ENCODE measurements around the gene HTATSF1.

HTATSF1 gene

DNA sequence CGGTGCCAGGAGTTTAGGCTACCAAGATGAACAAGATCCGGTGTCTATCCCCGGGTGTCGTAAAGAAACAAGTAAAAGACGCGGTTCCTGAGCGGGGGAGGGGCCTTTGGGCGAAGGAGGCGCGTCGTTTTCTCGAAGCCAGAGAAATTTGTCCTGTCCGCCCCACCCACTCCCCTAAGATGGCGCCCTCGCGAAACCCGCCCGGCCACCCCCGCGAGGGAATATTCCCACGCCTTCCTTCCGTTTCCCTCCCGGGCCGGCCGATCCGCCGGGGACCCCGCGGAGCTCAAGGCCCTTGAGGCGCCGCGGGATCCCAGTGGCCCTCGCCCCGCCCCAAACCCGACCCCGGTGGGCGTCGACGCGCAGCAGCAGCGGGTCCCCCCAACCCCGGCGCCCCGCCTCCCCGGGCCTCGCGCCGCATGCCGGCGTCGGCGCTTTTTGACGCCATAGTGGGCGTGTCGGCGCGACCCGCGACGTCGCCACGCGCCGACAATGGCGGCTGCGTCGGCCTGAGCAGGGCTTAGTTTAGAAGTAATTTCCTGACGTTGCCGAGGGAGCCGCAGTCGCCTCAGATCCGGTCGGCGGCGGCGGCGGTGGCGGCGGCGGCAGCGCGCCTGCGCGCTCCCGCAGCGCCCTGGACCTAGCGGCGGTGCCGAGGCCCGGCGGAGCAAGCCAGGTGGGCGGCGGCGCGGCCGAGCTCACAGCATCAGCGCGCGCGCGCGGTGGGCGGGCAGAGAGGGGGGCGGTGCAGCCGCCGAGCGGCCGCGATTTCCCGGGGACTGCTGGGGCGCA is 432 bp upstream of the HTATSF1 start:
- peak; percentile 84 to 88 for DNase-seq

DNA sequence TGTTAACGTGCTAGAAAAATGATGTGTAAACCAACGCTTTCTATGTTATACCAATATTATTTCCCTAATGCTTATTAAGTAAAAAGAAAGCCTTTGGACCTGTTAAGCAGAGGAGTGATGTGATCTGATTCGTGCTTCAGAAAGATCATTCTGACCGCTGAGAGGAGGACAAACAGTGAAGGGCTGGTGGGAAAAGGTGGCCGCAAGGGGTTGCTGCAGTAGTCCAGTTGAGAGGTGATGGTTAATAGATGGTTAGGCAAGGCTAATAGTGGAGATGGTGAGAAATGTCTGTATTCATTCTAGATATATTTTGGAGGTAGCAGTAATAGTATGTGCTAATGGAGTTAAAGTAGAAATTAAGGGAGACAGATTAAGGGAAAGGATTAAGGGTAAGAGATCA is 21.7 kb downstream of the HTATSF1 start:
- DNase-seq: no peak

DNA sequence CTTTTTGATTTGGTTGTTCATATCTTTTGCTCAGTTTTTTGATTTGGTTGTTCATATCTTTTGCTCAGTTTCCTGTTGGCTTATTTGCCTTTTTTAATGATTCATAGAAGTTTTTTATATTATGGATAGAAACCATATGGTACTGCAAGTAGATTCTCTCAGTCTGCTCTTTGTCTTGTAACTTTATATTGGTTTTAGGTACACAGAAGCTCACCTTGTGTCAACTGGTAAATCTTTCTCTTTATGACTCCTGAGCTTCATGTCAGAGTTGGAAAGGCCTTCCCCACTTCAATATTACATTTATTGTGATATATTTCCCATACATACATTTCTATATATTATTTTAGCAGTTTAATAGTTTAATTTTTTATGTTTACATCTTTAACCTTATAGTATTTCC is 26.4 kb downstream of the HTATSF1 start:
- no peak for DNase-seq

DNA sequence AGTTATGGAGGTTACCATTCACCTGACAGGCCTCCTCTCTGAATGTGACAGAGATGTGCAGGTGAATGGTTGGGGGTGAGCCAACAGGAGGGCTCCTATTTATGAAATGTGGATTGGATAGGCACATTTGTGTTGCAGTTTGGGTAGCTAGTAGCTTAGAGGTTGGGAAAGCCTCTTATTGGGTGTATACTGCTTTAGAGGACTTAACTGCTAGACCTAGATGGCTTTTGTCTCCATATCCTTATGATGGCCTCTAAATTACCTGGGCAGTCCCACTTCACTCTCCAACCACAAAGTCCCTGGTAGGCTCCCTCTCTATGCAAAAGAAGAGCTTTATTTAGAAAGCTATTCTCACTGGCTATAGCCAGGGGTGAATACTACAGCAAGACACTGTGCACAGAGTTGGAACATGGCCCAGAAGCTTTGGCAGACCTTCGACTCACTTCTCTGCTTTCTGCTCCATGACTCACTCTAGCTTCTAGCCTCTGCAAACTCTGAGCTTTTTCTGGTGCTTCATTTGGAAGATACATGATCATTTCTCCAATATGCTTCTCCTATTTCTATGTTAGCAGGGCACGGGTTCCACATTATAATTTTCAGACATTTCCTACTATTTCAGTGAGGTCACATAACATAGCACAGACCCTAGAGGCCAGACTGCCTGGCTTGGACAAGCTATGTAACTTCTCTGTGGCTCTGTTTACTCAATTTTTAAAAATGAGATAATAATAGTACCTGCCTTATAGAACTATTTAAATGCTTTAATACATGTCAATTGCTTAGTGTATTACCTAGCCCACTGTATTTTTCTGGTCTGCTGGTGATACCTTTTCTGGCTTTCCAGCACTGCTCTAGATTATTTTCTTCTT is 28.6 kb downstream of the HTATSF1 start:
- DNase-seq: no peak

DNA sequence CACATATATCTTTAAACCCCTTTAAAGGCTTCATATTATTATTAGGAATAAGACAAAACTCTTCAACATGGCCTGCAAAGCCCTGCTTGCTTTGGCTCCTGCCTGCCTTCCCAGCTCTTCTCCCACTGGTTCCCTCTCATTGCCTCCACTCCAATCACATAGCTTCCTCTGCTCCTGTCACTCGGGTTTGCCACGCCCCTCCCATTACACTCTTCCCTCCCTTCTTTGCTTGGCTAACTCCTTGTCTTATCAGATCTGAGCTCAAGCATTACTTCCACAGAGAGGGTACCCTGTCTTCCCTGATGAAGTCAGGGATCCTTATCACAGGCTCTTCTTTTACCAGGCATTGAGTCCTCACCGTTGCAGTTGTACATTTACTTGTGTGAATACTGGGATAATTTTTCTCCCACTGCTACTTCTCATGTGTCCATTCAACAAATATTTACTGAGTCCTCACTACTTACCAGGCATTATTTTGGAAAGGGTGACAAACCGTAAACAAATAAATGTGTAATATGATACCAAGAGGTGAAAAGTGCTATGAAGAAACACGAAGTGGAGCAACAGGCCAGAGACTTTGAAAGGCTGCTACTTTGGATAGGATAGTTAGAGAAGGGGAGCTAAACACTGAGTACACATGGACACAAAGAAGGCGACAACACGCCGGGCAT is 31.4 kb downstream of the HTATSF1 start:
- no peak for DNase-seq

DNA sequence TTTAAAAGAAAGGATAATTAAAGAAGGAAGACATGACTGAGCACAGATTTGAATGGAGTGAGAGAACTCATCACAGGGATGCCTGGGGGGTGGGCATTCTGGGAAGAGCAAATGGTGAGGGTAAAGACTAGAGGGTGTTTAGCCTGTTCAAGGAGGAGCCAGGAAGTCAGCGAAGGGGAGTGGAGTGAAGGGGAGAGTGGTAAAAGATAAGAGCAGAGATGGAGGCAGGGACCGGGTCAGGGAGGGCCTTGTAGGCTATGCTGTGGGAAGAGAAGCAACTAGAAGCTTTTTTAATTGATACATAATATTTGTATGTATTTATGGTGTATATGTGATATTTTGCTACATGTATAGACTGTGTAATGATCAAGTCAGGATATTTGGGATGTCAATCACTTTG is 32.4 kb downstream of the HTATSF1 start:
- DNase-seq: no peak

DNA sequence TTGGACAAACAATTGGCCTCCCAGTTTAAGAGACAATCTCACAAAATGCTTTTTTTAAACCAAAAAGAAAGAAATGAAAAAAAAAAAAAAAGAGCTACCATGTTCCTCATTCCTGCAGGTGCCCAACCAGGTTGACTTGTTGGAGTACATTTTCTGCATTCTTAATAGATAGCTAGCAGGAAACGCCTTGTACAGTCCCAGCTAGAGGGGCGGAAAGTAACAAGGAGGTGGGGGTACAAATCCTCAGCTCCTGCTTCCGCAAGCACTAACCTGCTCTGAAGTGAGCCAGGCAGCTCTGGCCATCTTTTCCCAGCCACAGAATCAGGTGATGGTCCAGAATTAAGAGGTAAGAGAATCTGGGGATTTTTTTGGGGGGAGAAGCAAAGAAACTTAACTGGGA is 34.6 kb downstream of the HTATSF1 start, which contains the start of gene VGLL1:
VGLL1 (plus strand) TSS at position 265 of the 400 bp plus-strand sequence. CDS start 3,806 bp downstream, outside the sequence.
- DNase-seq: no peak

DNA sequence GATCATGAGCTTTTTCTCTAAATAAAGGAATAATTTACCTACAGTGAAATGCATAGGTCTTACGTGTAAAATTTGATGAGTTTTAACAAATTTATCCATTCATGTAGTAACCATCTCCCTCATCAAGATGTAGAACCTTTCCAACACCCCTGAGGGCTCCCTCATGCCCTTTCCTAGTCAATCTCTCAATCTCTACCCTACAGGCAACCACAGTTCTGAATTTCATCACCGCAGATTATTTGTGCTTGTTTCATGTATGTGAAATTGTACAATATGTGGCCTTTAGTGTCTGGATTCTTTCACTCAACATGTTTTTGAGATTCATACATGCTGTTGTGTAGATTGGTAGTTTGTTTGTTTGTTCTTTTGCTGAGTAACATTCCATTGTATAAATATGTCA is 36.7 kb downstream of the HTATSF1 start:
- no peak for DNase-seq

DNA sequence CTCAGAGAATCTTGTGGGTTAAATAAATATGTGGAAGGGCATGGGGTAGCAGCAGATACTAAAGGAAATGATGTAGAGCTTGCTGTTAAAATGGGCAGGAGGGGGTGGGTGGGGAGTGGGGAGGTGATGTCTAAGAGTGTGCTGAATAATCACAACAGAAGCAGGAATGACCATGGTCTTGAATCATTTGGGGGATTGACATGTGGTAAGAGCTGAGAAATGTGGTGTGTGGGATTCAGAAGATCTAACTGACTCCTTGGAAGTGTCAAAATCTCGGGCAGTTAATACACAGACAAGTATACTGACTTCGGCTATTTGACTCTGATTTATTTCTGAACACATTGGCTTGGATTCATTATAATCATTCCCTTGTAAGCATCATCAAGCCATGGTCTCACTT is 41.4 kb downstream of the HTATSF1 start:
- no peak for DNase-seq

DNA sequence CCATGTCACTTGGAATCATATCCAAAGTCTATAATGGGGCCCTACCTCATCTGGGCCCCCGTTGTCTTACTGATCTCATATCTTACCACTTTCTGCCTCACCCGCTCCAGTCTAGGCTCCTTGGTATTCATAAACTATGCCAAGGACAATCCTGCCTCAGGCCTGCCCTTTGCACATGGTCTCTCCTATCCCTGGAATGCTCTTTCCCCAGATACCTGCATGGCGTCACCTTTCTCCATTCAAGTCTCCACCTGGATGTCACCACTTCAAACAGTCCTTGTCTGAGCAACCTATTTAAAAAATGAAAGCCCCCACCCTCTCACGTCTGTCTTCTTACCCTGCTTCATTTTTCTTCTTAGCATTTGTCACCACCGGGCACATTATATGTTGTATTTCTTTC is 42.8 kb downstream of the HTATSF1 start:
- no peak for DNase-seq

DNA sequence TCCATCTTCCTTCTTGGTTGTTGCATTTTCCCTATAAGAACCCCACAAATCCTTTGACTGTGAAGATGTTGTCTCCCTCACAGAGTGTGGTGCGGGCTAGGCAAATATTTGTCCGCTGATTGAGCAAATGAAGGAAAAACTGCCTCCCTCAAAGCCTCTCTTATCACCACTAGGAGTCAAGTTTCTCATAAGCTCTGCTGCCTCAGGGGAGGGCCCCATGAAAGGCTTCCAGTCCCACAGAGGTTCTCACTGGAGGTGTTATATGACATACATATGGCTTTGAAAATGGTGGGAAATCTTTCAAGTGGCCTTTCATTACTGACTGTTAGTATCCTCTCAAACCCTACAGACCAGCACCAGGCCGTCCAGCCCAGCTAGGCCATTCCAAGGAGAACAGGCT is 43.9 kb downstream of the HTATSF1 start:
- DNase-seq: no peak

DNA sequence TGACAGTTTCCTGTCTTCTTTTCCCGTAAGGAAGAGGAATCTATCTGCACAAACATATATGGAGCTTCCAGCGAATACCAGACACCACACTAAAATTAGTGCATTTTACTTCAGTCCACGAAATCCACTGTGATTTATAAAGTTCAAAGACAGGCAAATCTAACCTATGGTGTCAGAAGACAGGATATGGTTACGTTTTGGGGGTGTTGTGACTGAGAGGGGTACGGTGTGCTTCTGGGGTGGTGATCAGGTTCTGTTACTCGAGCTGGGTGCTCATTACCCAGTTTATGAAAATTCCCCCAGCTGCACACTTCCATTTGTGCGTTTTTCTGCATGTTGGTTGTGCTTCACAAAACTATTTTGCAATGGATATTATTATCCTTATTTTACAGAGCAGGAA is 44.9 kb downstream of the HTATSF1 start:
- DNase-seq: no peak

DNA sequence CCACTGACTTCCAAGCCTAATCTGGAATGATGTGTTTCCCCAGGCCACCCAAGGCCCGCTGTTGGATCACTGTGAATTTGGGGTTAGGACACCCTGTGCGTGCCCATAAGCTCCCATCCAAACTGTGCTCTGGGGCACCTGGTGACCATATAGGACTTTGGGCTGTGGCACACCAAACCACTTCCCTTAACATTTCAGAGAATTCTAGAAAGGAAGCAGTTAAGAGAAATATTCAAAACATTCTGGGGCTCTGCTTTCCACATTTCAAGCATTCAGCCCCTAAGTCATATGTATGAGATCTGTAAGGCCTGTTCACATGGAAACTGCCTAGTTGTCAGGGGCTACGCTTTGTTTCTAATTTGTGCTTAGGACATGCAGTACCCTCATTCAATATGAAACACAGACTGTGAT is 49.0 kb downstream of the HTATSF1 start:
- DNase-seq: no peak

DNA sequence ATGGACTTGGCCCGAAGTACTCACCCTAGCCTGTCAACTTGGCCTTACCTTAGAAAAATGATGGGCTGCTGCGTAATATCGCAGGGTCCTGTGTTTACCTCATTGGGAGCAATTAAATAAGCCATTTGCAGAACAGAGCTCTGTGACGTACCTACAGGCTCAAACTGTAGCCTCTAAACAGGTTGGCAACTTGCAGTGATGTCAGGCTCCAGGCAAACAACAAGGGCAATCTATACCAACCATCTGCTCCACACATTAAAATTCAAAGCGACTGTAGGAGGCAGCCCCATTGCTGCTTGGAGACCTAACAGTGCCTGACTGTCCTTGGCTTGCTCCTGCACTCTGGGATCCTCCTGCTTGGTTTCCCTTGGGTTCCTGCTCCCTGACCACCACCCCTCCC is 51.8 kb downstream of the HTATSF1 start:
- DNase-seq: no peak

DNA sequence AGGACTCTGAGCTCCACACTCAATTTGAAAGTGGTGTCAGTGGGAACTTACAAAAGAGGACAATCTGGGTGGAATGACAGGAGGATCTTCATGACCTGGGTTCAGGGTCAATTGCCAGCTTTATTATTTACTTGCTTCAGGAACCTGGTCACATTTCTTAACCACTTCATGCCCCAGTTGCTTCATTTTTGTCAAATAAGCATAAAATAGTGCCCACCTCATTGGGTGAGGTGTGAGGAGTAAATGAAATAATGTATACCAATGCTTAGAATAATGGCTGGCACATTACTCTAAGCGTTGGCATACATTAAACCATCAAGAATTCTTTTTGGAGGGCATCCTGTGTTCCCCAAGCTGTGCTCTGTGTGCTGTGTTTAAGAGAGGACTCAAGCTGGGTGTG is 54.0 kb downstream of the HTATSF1 start:
- DNase-seq: no peak

DNA sequence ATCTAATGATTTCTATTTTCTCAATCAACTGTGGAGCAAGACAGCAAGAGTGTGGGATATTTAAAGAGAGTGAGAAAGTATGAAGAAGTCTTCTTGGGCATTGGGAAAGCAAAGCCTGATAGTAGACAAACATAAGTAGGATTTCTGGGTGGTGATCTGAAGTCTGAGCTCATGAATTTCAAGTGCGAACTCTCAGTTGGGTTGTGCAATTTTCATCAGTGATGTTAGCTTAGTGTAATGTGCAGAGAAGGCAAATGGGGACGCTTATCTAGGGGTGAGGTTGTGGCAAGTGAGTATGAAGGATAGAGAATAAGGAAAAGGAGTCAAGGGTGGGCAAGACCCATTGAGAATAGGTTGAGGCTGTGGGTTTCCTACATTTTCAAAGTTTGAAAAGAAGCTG is 58.3 kb downstream of the HTATSF1 start:
- DNase-seq: no peak
